ENCODE data around the gene NAB2. TPM values are rescaled to one million over a fixed set of nuclear protein-coding genes. Genes with fewer than 3 reads are reported as not detected.
A peak's percentile ranks its signal among the peaks of the same experiment; 100 is the strongest.

The NAB2 gene
- total and polyA plus RNA-seq, 9 of the 15 experiments (the other 6 are each of a cell fraction or from before 2014, with no cell fraction given): 0.45 to 40.9 (median 20.4) TPM

DNA sequence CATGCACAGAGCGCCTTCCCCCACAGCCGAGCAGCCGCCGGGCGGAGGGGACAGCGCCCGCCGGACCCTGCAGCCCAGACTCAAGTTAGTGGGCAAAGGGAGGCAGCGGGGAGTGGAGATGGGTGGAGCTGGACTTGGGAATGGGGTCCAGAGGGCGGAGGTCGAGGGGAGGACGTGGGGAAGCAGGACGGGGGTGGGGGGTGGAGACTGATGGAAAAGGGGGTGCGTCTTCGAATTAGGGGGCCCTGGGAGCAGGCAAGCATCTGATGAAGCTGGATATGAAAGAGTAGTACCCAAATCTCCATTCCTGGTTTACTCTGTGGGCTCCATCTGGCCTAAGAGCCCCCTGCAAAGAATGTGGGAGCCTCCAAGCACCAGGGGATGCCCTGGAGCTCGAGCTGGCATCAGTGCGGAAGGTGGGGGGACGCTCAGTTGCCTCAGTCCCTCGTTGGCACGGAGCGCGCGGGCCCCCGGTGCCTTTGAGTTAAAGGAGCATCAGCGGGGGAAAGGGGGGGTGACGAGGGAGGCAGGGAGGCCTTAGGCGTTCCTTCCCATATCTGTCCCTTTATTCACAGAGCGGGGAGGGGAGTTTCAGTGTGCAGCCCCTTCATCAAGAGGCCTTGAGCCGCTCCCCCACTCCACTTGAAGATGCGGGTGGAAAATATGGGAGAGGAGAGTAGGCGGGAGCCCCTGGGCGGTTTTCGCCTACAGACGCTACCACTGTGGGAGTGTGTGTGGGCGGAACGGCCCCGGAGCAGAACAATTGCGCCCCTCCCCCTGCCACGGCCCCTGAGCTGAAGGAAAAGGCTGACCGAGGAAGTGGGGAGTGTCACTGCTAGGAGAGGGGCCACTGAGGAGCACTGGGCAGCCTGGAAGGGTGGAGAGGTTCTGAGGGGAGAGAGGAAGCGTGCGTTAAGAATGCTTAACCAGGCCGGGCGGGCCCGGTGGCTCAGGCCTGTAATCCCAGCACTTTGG lies 644 bp downstream of the NAB2 start (continued):
- TF ChIP-seq REST (IDR thresholded peaks at IDR 0.05; ENCODE audit: borderline replicate concordance) (no peak), REST (CRISPR knock-in tag; IDR thresholded peaks at IDR 0.05; ENCODE audit: low read depth) (0 out of 2 replicates have a peak, but pooled peaks have one; percentile 29), SOX6 (IDR thresholded peaks at IDR 0.05) (peak; percentile 51; the same call in 1 of the 2 replicates), POLR2AphosphoS5 (IDR thresholded peaks at IDR 0.05; ENCODE audit: control insufficient read depth, insufficient read depth, low read depth, low read length) (peak; percentile 63; the same call in 1 of the 2 replicates), TFAP4 (CRISPR knock-in tag; IDR thresholded peaks at IDR 0.05; ENCODE audit: borderline replicate concordance) (peak; percentile 30; the same call in 1 of the 2 replicates), SUPT5H (IDR thresholded peaks at IDR 0.05) (peak; percentile 22; the same call in 1 of the 2 replicates), SMAD4 (CRISPR knock-in tag; conservative IDR thresholded peaks at IDR 0.05) (0 out of 2 replicates have a peak, but pooled peaks have one; percentile 35), EGR1 (conservative IDR thresholded peaks at IDR 0.05) (peak; percentile 99), SPI1 (IDR thresholded peaks at IDR 0.05; ENCODE audit: borderline replicate concordance, low read depth, low read length) (0 out of 2 replicates have a peak, but pooled peaks have one; percentile 14), EZH2 (IDR thresholded peaks at IDR 0.05; ENCODE audit: borderline replicate concordance, low read depth, low read length) (no peak), ZNF165 (CRISPR knock-in tag; IDR thresholded peaks at IDR 0.05; ENCODE audit: borderline replicate concordance) (no peak), CHD1 (IDR thresholded peaks at IDR 0.05; ENCODE audit: low read length) (peak; percentile 23), HDAC1 (IDR thresholded peaks at IDR 0.05) (peak in 1 of 2 experiments; percentile 75; a peak in 2 of 4 replicates), RNF2 (IDR thresholded peaks at IDR 0.05) (peak; percentile 53; the same call in 1 of the 2 replicates), CC2D1A (IDR thresholded peaks at IDR 0.05) (no peak), VEZF1 (CRISPR knock-in tag; IDR thresholded peaks at IDR 0.05) (peak; percentile 76)

Data from K562 (cell line).